A172 (cell line): ENCODE measurements around the gene TNRC6A. TPM values are rescaled to one million over a fixed set of nuclear protein-coding genes. Genes with fewer than 3 reads are reported as not detected.
"Not testable (repeated sequence)": the region's sequence is repeated elsewhere in the genome, so short reads cannot be mapped to it uniquely, and the experiment has no call there.

Source experiments
- DNase-seq: peaks from one replicate; pipeline ENCODE4 v3.0.0-alpha.2; 2015; ENCODE audit warnings: low spot score
- total RNA-seq: library from RNA; depleted of rRNA; stranded (reverse); fragments of >200 nt; shearing (Covaris generic); gene quantifications from 2 replicates; pipeline ENCODE4 v1.2.3, GENCODE V29; 2014; rRNA removed

TNRC6A gene
- total RNA-seq: 23.1 and 34.3 TPM in 2 replicates

- peak; percentile 83 for DNase-seq
These were observed at the start of gene TNRC6A for GRCh38 chr16:24729243-24729950. TSS of gene TNRC6A (plus strand) at chr16:24729651. CDS start at chr16:24729842, 191 bp downstream.

GRCh38 chr16:24681793-24682192 lies 47.7 kb upstream of the TNRC6A start:
- no peak for DNase-seq

- no peak for DNase-seq
These were observed 46.2 kb upstream of the TNRC6A start for GRCh38 chr16:24683250-24683649.

- no peak for DNase-seq
These were observed 45.5 kb upstream of the TNRC6A start for GRCh38 chr16:24683847-24684493.

- peak; percentile 80 for DNase-seq
These were observed 43.7 kb upstream of the TNRC6A start for GRCh38 chr16:24685539-24686432.

GRCh38 chr16:24686678-24687077 lies 42.8 kb upstream of the TNRC6A start:
- DNase-seq: no peak

- no peak for DNase-seq
These were observed 41.1 kb upstream of the TNRC6A start for GRCh38 chr16:24688359-24688758.

- DNase-seq: peak; percentile 37
These were observed 40.3 kb upstream of the TNRC6A start for GRCh38 chr16:24689128-24689527.

GRCh38 chr16:24692854-24693253 lies 36.6 kb upstream of the TNRC6A start:
- DNase-seq: no peak

- no peak for DNase-seq
These were observed 34.5 kb upstream of the TNRC6A start for GRCh38 chr16:24694931-24695330.

- DNase-seq: no peak
These were observed 32.8 kb upstream of the TNRC6A start for GRCh38 chr16:24696699-24697098.

- DNase-seq: no peak
These were observed 31.1 kb upstream of the TNRC6A start for GRCh38 chr16:24698308-24698707.

GRCh38 chr16:24699151-24699723 lies 30.2 kb upstream of the TNRC6A start:
- no peak for DNase-seq

- DNase-seq: peak; percentile 99
These were observed 28.7 kb upstream of the TNRC6A start for GRCh38 chr16:24700549-24701392.

GRCh38 chr16:24701521-24701951 lies 27.9 kb upstream of the TNRC6A start:
- DNase-seq: peak; percentile 69

- DNase-seq: not testable (repeated sequence)
These were observed 21.7 kb upstream of the TNRC6A start for GRCh38 chr16:24707760-24708159.

GRCh38 chr16:24713379-24713778 lies 16.1 kb upstream of the TNRC6A start:
- no peak for DNase-seq

- DNase-seq: peak; percentile 19
These were observed 12.0 kb upstream of the TNRC6A start for GRCh38 chr16:24717411-24717810.

GRCh38 chr16:24718967-24719521 lies 10.4 kb upstream of the TNRC6A start:
- no peak for DNase-seq

- DNase-seq: peak; percentile 80
These were observed 7.6 kb upstream of the TNRC6A start for GRCh38 chr16:24721830-24722238.

- peak; percentile 29 for DNase-seq
These were observed 5.8 kb upstream of the TNRC6A start for GRCh38 chr16:24723663-24724062.
